NCI-H2081 treated with DMSO at 0.1 percent for 48 hours (cell line): ENCODE data around the gene C16orf82.

Experiments
- DNase-seq: peaks from one replicate; lab custom pipeline; 2025; lab: John Stamatoyannopoulos, UW

The C16orf82 gene

DNA sequence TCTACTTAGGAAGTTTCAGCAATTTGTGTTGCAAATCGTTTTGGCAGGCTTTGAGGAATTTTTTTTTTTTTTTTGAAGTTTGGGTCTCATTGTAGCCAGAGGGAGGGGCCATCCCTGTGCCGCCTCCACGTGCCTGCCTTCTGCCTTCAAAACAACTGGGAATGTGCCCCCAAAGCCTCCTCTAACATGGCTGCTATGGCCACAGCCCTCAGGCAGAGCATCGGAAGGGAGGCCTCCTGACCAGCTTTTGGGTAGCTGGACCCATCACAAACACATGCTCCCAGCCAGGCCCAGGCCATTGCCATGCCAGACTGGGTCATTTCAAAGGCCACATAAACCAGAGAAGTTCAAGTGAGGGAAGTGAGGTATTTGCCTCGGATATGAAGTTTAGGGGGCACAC, 21.5 kb downstream of the C16orf82 start:
- DNase-seq, result no peak

DNA sequence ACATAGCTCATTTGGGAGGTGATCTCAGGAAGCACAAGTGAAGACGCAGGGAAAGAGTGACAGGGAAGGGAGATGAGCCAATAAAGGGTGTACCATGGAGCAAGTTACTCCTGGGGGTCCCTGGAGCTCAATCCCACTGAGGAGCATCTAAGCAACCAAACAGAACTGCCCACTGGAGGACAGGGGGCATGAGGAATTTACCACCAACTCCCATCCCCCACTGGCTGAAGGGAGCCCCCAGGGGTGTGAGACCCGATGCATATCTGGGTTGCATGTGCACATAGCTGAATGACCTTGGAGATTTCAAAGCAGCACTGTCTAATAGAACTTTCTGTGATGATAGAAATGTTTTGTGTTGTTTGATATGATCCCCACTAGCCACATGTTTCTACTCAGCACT, 29.6 kb downstream of the C16orf82 start:
- DNase-seq, result no peak

DNA sequence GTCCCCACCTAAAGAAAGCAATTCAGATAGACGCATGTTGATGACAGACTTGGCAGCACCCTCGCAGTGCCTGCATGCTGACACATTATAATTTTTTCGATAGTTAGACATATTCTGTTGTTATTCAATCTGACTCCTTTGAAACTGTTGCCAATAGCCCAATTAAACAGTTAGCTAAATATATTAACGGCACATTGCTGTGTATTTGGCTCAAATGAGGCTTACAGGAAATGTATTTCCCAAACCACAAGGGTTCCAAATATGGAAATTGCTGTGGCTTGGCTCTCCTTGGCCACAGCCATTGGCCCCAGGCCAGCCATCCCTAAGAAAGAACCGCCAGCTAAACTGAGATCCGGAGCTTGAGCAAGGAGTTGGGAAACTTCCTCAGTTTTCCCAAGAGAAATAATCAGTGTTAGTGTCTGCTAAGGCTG, 31.1 kb downstream of the C16orf82 start:
- DNase-seq, result no peak

DNA sequence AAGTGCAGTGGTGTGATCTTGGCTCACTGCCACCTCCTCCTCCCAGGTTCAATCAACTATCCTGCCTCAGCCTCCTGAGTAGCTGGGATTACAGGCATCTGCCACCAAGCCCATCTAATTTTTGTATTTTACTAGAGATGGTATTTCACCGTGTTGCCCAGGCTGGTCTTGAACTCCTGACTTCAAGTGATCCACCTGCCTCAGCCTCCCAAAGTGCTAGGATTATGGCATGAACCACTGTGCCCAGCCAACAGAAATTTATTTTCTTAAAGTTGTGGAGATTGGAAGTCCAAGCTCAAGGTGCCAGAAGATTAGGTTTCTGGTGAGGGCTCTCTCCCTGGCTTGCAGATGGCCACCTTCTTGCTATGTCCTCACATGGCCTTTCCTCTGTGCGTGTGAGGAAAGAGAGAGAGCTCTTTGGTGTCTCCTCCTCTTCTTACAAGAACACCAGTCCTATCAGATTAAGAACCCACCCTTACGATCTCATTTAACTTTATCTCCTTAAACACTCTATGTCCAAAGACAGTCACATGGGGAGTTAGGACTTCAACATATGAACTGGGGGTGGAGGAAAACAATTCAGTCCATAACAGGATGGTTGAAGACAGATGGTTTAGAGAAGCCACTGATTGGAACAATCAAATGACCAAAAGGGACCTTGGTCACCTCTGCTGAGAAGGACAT, 31.8 kb downstream of the C16orf82 start:
- no peak for DNase-seq

DNA sequence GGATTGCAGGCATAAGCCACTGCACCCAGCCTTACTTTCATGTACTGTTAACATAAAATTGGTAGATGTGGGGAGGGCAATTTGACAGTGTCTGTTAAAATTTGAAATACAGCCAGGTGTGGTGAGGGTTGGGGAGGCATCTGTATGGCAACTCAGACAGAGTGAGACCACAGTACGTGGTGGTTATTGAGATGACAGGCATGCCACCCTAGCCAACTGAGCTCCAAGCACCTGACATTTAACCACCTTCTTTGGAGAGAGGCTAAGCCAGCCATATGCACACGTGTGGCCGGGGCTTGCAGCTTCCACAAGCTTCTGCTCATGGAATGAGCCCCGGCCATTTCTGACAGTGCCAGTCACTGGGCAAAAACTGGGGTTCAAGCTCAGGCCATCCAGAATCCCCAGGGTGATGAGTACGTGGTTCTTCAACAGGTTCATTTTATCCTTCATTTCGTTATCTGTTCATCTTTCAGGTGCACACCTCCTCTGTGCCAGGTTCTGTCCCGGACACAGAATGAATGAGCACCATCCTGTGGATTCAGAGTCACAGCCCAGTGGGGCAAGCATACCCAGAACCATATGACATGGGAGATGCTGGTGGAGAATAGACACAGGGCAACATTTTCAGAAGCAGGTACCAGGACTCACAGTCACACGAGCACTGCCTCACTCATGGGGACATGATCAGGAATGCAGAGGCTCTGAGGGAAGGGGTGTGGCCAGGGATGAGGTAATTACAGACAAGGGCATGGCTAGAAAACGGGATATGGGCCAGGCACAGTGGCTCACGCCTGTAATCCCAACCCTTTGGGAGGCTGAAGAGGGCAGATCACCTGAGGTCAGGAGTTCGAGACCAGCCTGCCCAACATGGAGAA, 36.2 kb downstream of the C16orf82 start:
- no peak for DNase-seq

DNA sequence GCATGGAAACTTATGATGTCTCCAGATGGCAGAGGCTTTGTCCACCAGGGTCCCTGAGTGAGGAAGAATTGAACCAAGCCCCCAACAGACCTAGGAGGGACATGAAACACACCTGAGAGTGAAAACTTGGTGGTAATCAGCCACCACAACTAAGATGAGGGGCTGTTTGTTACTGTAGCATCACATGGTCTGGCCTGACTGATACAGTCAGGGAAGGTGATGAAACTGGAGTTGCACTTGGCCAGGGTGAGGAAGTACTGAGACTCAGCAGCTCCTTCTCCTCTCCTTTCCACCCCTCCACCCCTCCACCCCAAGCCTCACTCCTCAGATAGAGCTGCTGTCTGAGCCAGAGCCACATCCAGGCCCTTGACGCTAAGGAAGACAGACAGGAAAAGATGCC, 37.2 kb downstream of the C16orf82 start:
- no peak for DNase-seq

DNA sequence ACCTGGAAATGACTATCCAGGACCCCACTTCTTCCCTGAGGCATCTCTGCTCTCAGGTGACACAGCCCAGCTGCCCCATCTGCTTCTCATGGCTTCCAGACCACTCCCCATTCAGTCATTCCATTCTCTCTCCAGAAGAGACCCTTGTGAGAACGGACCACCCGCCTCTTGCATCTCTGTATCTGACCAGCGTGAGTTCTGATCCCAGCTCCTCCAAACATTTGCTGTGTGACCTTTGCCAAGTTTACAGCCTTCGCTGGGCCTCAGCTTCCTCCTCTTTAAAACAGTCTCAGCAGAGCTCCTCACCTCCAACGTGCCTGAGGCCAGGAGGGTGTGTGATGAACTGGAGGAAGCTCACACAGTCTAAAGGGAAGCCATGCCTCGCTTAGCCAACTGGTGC, 39.6 kb downstream of the C16orf82 start:
- no peak for DNase-seq

DNA sequence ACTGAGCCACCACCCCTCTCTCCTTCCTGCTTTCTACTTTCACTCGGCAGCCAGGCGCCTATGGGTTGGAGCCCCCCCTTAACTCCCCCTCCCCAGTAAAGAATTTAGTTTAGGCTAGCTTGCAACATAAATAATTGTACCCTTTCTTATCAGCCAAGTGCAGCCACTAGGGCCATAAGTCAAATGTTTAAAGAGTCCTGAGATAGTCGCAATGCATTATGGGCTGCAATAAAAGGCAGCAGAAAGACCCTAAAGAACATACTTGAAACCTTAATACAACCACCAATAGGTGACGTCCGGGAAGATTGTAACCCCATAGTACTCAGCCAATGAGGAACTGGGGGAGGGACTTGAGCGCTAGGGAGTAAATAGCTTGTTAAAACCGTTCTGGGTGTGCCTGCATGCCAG, 40.5 kb downstream of the C16orf82 start:
- DNase-seq, result no peak

DNA sequence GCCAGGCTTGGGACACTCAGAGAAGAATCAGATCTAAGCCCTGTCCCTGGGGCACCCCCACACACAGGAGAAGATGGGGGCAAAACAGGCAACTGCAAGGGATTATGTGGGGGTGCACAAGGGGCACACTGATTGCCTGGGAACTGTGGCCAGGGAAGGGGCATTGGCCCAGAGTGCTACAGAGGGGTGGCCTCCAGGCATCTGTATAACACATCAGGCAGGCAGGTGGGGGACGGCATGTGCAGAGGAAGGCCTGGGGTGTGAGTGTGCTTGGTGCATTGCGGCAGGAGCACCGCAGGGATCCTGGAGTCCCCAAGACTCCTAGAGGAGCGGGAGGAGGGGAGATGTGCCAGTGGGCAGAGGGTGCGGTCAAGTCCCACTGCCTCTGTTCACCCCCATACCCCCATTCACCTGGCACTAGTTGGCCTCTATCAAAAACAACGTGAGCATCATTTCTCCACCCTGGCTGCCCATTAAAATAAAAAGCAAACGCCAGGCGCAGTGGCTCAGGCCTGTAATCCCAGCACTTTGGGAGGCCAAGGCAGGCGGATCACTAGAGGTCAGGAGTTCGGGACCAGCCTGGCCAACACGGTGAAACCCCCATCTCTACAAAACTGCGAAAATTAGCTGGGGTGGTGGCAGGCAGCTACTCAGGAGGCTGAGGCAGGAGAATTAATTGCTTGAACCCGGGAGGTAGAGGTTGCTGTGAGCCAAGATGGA, 41.5 kb downstream of the C16orf82 start:
- no peak for DNase-seq

DNA sequence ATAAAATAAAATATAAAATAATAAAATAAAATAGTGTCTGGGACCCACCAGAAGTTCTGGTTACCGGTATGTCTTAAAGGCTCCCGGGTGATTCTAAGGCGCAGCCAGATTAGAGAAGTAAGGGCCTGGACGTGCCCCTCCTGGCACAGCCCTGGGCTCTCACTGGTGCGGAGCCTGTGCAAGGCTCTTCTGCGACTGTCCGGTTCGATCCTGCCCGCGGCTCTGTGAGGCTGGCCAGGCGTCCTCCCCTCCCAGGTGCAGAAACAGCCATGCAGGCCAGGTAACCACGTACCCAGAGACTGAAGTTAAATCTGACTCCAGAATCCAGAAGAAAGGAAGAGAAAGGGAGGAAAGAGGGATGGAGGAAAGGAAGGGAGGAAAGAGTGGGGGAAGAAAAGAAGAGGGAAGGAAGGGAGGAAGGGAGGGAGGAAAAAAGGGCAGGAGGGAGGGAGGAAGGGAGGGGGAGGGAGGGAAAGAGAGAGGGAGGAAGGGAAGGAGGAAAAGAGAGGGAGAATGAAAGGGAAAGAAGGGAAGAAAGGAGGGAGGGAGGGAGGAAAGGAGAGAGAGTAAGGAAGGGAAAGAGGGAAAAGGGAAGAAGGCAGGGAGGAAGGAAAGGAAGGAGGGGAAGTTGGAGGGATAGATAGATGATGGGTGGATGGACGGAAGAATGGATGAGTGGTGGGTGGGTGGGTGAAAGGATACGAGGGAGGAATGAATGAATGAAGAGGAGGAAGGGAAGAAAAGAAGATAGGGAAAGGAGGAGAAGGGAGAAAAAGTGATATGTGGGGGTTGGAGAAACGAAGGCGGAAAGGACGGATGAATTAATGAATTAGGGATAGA, 42.3 kb downstream of the C16orf82 start:
- DNase-seq, result no peak

DNA sequence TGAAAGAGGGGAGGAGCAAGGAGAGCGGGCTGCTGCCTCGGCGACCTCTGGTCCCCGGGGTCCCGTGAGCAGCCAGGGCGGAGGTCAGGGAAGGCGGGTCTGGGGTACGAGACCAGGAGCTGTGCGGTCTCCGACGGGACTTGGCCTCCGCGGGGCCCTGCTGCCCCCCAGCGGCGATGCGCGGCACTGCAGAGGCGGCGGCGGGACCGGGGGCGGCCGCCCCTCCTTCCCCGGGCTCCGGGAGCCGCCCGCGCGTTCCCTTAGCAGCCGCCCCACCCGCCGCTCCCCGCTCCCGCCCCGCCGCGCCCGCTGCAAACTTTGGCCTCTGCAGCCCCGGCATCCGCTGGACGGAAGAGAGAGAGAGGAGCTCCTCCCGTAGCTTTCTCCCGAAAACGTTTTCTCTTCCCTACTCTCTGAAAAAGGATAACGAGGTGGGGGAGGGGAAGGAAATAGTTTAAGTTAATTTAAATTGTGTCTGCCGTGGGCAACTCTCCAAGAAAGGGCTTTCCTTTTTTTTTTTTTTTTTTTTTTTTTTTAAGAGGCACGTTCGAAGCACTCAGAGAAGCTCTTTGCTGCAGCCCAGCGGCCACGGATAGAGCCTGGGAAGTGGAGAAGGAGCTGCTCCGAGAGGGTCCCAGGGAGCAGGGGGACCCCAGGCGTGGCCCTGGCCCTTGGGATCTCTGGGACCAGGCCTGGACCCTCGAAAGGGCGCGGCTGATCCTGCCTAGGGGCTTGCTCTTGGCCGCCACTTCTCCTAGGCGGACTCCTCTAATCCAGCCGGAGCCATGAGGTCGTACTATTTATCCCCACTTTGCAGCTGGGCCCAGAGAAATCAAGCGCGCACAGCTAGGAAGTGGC, 43.2 kb downstream of the C16orf82 start:
- DNase-seq, result no peak

DNA sequence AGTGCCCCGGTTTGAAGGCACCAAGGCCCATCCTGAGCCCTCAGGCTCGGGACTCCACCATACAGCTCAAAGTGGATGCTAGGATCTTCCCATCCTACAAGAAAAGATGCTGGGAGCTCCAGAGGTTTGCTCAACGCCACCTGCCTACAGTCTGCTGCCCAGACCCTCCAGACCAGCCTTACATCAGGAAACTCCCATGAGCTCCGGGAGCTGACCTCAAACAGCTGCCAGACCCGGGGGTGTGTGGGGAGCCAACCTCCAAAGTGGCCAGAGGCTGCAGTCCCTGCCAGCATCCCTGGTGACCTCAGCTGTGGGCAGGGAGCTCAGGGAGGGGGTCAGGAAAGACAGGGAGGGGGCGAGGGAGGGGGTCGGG, 43.8 kb downstream of the C16orf82 start:
- DNase-seq, result no peak

DNA sequence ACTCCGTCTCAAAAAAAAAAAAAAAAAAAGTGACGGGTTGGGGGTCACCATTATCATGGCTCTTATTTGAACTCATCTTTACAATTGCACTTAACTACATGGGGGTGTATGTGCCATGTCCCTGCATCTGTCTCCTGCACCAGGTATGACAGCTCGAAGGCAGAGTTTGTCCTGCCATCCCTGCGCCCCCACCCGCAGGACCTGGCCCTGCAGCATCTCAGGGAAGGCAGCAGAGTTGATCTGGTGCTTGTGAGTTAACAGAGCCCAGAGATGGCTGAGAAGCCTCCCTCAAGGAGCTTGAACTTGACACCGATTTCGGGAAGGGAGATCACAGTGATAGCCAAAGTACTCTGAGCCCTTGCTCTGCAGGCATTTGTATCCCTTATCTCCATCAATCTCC, 44.8 kb downstream of the C16orf82 start:
- DNase-seq, result no peak

DNA sequence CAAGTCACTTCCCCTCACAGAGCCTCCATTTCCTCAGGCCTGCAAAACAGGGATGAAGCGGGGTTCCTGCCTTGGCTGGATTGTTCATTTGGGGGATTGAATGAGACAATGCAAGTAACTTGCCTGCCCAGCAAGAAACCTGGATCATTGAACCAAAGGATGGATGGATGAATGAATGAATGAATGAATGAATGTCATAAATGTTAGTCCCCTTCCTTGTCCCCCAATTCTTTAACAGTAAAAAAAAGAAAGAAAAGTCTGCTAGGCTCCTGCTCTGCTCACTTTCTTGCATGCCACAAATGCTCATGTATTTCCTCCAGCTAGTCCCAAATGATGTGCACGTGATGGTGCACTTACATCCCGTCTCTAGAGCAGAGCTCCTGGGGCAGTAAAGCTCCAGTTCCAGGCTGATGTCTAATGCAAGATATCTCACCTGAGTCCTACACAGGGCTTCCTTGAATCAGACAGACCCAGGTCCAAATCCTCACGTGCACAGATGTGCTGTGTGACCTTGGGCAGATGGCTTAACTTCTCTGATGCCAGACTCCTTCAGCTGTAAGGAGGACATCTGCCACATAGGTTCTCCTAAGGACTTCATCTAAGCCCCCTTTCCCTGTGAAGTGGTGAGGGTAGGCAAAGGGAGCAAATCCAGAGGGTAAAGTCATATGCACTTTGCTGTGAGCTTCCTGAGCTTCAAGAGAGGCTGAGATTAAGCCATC, 45.5 kb downstream of the C16orf82 start:
- DNase-seq, result no peak

DNA sequence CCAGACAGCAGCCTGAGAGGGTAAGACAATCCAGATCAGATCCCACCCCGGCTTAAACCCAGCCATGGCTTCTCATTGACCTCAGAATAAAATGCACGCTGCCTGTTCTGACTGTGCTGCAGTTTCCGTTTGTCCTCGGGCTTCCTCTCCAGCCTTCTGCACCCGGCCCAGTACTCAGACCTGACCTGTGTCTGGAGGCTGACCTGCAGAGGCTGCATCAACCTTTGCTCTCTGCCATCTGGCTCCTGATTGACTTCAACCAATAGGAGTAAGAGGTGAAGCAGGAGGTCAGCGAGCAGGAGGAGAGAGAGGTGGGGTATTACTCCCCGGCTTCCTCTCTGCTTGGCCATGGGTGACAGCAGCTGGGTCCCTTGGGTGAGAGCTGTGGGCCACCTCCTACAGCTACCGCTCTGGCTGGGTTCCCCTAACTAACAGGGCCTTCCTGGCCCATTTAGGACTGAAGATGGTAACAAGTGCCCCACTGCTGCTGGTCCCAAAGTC, 46.7 kb downstream of the C16orf82 start:
- DNase-seq, result no peak

DNA sequence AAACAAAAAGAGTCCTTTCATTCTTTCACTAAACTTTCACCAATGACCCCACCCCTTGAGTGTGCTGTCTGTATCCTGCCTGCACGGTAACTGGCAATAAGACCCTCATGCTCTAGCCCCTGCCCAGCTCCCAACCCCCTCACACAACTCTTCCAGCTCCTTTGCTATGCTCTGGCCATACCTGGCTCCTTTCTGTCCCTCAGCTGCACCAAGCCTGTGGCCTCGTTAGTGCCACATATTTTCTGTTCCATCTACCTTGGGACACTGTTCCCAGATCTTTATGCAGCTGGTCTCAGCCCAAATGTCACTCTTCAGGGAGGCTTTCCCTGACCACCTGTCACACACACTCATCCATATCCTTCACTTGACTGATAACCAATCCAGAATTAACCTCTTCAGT, 47.3 kb downstream of the C16orf82 start:
- DNase-seq, result no peak

DNA sequence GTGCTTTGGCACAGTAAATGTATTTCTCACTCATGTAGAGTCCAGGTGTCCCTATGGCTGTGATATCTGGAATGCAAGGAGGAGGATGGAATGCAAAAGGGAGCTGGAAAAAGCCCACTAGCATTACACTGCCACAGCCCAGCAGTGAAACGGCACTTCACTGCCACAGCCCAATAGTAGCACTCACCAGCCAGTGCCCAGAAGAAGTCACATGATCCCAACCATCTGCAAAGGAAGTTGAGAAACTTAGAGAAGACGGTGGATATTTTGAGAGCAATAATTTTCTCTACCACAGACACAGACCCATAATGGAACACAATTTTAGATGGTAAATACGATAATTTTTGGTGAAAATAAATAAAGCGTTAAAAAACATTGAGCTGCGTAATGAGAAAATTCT, 51.8 kb downstream of the C16orf82 start:
- DNase-seq, result no peak
